Skeletal muscle tissue (tissue), 4 donors: ENCODE measurements around the gene PRKCE. TPM values are rescaled to one million over a fixed set of nuclear protein-coding genes. Genes with fewer than 3 reads are reported as not detected.

ENCODE experiments used
- H3K27ac ChIP-seq: one replicate; pipeline ENCODE4 v1.7.0; 2013; ENCODE audit warnings: mild to moderate bottlenecking, low read depth, low read length, inconsistent platforms
- H3K27me3 ChIP-seq, 3 donors: one replicate each; pipeline ENCODE4 v1.7.0; 2013; ENCODE audit warnings: low read length in 3 of 3; ENCODE audit not compliant: control insufficient read depth in 3 of 3, insufficient read depth in 3 of 3
- H3K36me3 ChIP-seq, 3 donors: one replicate each; pipeline ENCODE4 v1.7.0; 2013; ENCODE audit warnings: low read length in 3 of 3; ENCODE audit not compliant: control insufficient read depth in 3 of 3, insufficient read depth in 3 of 3
- H3K4me1 ChIP-seq, 3 donors: one replicate each; pipeline ENCODE4 v1.7.0; 2013; ENCODE audit warnings: low read length in 3 of 3, mild to moderate bottlenecking in 3 of 3; ENCODE audit not compliant: control insufficient read depth in 3 of 3, insufficient read depth in 3 of 3
- H3K4me3 ChIP-seq, 3 donors: one replicate each; pipeline ENCODE4 v1.7.0; 2013; ENCODE audit warnings: low read length in 3 of 3
- H3K9ac ChIP-seq, 3 donors: one replicate each; pipeline ENCODE4 v1.7.0; 2013; ENCODE audit warnings: low read length in 3 of 3, mild to moderate bottlenecking in 3 of 3, moderate library complexity in 2 of 3, low read depth in 1 of 3
- H3K9me3 ChIP-seq, 3 donors: one replicate each; pipeline ENCODE4 v1.7.0; 2013; ENCODE audit warnings: low read length in 3 of 3; ENCODE audit not compliant: control insufficient read depth in 3 of 3
- total RNA-seq: library from RNA; depleted of rRNA; stranded (reverse); fragments of >200 nt; gene quantifications from one replicate; pipeline ENCODE4 v1.2.3, GENCODE V29; 2014
- donor health status: Osteomylitis.

Gene PRKCE
- total RNA-seq, 1 donor from 2014 or later, result 9.4 TPM

DNA sequence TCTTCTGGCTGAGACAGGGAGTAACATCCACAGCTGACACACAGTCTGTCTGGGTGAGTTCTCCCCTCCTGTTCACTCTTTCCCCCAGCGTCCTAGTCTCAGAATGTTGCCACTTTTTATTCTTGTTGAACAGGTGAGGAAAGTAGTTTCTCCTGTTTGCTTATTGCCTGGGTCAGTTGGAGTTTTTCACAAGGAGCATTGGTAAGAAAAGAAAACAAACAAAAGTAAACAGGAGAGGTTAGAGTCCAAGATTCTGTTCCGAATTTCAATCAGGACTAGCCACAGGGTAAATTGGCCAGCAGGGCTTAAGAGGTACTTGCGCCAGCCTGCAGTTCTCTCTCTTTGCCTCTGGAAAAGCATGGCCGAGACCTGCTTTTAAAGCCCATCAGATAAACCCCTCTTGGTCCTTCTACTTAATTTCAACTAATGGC, 390.7 kb downstream of the PRKCE start:
- H3K27me3 ChIP-seq, result no peaks in the 10 kb centered on the region
- no peak overlapping the region for H3K9ac ChIP-seq
- no peaks in the 10 kb centered on the region for H3K9me3 ChIP-seq
- no peak overlapping the region for H3K27ac ChIP-seq
- peaks cover 5 to 14% (median 7%) of the 10 kb centered on the region in 3 donors for H3K4me1 ChIP-seq
- no peak overlapping the region for H3K4me3 ChIP-seq
- H3K36me3 ChIP-seq, result peaks cover 0 to 3% (median 0%) of the 10 kb centered on the region in 3 donors

DNA sequence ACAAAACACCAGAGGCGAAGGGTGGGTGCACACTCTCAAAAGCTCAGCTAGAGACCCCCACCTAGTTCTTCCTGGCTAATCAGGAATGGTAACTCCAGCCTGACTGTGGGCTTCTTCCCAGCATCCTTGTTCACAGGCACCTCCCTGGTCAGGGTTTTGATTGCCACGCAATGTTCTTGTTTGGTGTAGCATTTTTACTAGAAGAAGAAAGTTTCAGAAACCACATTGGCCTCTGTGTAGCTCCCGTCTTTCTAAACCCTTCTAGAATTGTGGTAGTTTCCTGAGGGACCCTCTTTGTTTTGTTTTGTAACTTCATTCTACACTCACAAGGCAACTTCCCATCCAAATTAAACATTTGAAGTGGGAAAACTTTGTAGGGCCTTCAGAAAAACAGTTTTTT, 391.2 kb downstream of the PRKCE start:
- H3K4me3 ChIP-seq, result no peak overlapping the region

DNA sequence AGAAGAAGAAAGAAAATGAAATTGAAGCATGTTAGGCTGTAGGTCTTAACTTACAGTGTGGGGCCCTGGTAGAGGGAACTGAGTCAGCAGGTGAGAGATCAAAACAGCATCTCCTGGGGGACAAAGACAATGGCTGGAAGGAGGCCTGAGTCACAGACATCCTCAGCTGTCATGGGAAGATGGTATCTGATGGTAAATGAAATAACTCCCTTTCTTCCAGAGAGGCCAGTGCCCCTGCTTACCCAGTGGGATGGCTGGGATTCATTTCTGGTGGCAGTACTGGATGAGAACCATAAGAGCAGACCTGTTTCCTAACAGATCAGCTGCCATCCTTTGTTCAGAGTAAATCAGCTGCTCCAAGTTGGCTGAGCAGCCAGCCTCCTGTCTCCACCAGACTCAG, 394.4 kb downstream of the PRKCE start:
- H3K9ac ChIP-seq, result no peak overlapping the region
- H3K27ac ChIP-seq, result no peak overlapping the region

More for the DNA sequence above, 391.2 kb downstream of the PRKCE start:
- Histone ChIP-seq H3K27me3 (no peaks in the 10 kb centered on the region), H3K36me3 (peaks cover 0 to 3% (median 0%) of the 10 kb centered on the region in 3 donors), H3K9me3 (no peaks in the 10 kb centered on the region), H3K4me1 (peaks cover 7 to 18% (median 9%) of the 10 kb centered on the region in 3 donors), H3K9ac (no peak overlapping the region), H3K27ac (no peak overlapping the region)

DNA sequence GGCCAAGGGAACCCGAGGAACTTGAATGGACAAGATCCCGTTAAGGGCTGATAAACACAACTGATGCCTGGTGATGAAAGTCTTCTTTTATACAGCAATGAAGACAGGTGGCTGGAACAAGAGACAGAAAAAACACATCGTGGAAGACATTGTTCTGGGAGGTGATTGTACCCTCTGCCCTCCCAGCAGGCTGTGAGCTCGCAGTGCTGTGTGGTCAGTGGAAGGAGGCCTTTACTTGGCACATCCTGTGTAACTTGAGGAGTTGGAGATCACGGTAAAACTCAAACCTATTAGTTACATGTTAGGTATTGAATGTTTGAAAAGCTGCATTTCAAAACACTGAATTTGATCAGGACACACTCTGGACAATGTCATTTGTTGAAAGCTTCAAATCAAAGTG, 395.8 kb downstream of the PRKCE start:
- Histone ChIP-seq H3K27me3 (no peaks in the 10 kb centered on the region), H3K27ac (no peak overlapping the region), H3K9ac (no peak overlapping the region)

More for the DNA sequence above, 394.4 kb downstream of the PRKCE start:
- Histone ChIP-seq H3K4me3 (no peak overlapping the region), H3K9me3 (no peaks in the 10 kb centered on the region), H3K27me3 (no peaks in the 10 kb centered on the region), H3K4me1 (peaks cover 7 to 11% (median 9%) of the 10 kb centered on the region in 3 donors), H3K36me3 (peaks cover 0 to 5% (median 0%) of the 10 kb centered on the region in 3 donors)

DNA sequence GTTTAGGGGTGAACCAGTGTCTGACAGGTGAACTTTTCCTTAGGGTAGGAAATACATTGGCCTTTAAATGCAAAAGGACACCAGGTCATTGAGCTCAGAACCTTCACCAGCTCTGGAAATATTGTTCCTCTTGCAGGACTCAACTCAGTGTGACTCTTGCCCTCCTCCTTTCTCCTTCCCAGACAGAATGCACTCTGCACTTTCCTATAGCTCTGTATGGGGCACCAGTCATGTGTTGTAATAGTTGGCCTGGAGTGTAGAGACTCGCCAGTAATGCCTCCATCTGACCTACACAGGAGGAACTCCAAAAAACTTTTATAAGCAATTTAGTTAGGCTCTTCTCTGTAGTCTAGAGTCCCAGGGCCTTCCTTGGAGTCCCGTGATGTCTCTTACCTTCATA, 397.2 kb downstream of the PRKCE start:
- no peak overlapping the region for H3K4me3 ChIP-seq
- H3K9me3 ChIP-seq, result no peaks in the 10 kb centered on the region
- H3K36me3 ChIP-seq, result peaks cover 0 to 5% (median 0%) of the 10 kb centered on the region in 3 donors
- H3K27me3 ChIP-seq, result no peaks in the 10 kb centered on the region
- no peak overlapping the region for H3K27ac ChIP-seq
- H3K4me1 ChIP-seq, result peaks cover 7 to 11% (median 9%) of the 10 kb centered on the region in 3 donors
- H3K9ac ChIP-seq, result no peak overlapping the region

More for the DNA sequence above, 395.8 kb downstream of the PRKCE start:
- Histone ChIP-seq H3K36me3 (peaks cover 0 to 5% (median 0%) of the 10 kb centered on the region in 3 donors), H3K4me1 (peaks cover 7 to 11% (median 9%) of the 10 kb centered on the region in 3 donors), H3K9me3 (no peaks in the 10 kb centered on the region), H3K4me3 (no peak overlapping the region)

DNA sequence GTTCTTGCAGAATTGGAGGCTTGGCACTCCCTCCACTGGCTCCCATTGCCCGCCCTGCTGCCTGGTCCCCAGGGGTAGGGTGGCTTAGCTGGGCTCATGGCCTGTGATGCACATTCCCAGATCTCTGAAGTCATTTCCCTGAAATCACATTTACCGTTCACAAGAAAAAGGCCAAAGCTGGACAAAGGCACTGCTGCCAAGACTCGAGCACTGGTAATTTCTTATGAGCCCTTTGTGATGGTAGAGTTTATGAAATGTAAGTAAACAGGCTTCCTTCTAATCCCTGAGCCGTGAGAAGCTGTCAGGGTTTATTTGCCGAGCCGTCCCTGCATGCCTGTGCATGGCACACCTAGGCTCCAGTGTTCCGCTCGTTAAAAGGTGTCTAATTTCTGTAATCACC, 398.6 kb downstream of the PRKCE start:
- Histone ChIP-seq H3K9me3 (no peaks in the 10 kb centered on the region), H3K4me3 (no peak overlapping the region), H3K27me3 (no peaks in the 10 kb centered on the region), H3K27ac (no peak overlapping the region), H3K9ac (no peak overlapping the region), H3K36me3 (peaks cover 0 to 5% (median 0%) of the 10 kb centered on the region in 3 donors), H3K4me1 (peaks cover 7 to 11% (median 9%) of the 10 kb centered on the region in 3 donors)

DNA sequence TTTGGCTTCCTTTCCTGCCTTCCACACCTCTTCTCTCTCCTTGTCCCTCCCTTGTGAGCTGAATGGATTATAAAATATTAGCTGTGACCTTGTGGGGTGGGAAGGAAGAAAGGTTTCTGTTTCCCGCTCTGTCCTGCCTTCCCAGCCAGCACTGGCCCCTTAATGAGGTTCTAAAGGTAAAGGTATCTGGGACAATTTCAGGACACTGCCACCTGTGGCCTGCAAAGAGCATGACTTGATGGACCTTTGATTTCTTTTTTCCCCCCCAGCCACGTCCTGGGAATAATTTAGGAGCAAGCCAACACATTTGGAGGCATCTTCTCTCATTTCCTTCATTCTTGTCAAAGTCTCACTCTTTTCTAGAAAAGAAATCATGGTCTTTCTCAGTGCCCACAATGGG, 399.0 kb downstream of the PRKCE start:
- Histone ChIP-seq H3K27ac (no peak overlapping the region), H3K9ac (no peak overlapping the region), H3K9me3 (no peaks in the 10 kb centered on the region), H3K36me3 (peaks cover 0 to 5% (median 0%) of the 10 kb centered on the region in 3 donors), H3K27me3 (no peaks in the 10 kb centered on the region), H3K4me1 (peaks cover 7 to 11% (median 9%) of the 10 kb centered on the region in 3 donors), H3K4me3 (no peak overlapping the region)

DNA sequence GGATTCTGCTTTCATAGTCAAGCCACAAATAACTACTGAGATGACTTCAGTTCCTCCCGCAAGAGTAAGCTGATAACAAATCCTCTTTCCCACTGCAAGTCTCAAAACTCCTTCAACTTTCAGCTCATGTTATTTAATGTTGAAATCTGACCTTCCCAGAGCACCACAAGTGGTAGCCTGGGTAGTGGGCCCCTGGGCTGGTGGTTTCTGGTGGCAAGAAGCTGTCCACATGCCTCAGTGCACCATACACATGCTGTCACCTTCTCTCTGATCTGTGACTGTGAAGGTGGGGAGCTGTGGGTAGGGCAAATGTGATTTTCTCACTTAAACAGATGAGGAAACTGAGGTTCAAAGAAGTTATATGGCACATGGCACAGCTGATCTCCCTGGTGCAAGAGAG, 399.6 kb downstream of the PRKCE start:
- Histone ChIP-seq H3K9ac (no peak overlapping the region), H3K27me3 (no peaks in the 10 kb centered on the region)

DNA sequence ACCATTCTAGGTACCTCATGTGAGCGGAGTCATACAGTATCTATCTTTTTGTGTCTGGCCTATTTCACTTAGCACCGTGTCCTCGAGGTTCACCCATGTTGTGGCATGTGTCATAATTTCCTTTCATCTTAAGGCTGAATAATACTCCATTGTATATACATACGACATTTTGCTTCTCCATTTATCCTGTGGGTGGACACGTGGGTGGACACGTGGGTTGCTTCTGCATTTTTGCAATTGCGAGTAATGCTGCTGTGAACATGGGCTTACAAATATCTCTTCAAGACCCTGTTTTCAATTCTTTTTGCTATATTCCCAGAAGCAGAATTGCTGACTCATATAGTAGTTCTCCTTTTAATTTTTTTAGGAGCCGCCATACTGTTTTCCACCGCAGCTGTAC, 402.1 kb downstream of the PRKCE start:
- Histone ChIP-seq H3K4me1 (peaks cover 0 to 3% (median 3%) of the 10 kb centered on the region in 3 donors), H3K9me3 (no peaks in the 10 kb centered on the region), H3K9ac (no peak overlapping the region), H3K4me3 (no peak overlapping the region), H3K27ac (no peak overlapping the region), H3K27me3 (no peaks in the 10 kb centered on the region), H3K36me3 (peaks cover 0 to 2% (median 0%) of the 10 kb centered on the region in 3 donors)

More for the DNA sequence above, 399.6 kb downstream of the PRKCE start:
- H3K4me1 ChIP-seq, result peaks cover 7 to 11% (median 9%) of the 10 kb centered on the region in 3 donors
- H3K4me3 ChIP-seq, result no peak overlapping the region
- peaks cover 0 to 4% (median 0%) of the 10 kb centered on the region in 3 donors for H3K36me3 ChIP-seq
- H3K27ac ChIP-seq, result no peak overlapping the region
- no peaks in the 10 kb centered on the region for H3K9me3 ChIP-seq

DNA sequence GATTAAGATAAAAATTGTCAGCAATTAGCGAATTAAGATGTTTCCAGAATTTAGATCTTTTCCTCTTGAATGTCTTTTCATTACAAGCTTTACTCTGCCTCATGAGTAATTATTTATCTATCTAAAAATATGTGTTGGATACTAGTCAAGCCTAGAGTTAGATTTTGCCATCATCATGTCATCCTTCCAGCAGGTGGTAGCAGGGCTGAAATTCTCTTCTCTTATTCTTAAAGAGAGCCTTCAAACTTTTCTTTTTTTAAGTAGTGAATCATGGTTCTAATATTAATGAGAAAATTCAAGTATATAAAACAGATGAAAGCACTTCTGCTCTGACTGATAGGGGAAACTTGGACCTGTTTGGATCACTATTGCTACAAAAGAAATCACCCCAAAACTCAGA, 405.1 kb downstream of the PRKCE start:
- no peaks in the 10 kb centered on the region for H3K27me3 ChIP-seq
- H3K27ac ChIP-seq, result no peak overlapping the region
- H3K9me3 ChIP-seq, result no peaks in the 10 kb centered on the region
- no peak overlapping the region for H3K9ac ChIP-seq
- no peaks in the 10 kb centered on the region for H3K36me3 ChIP-seq
- H3K4me3 ChIP-seq, result no peak overlapping the region
- H3K4me1 ChIP-seq, result peaks cover 0 to 3% (median 3%) of the 10 kb centered on the region in 3 donors
